HG02642 (cell line): ENCODE data around the gene RREB1.
"Not testable (repeated sequence)": the region's sequence is repeated elsewhere in the genome, so short reads cannot be mapped to it uniquely, and the experiment has no call there.

Experiments
- ATAC-seq: cut with Tn5 transposase; IDR thresholded peaks from one replicate; pipeline ENCODE4 v1.9.1; 2021; ENCODE audit warnings: mild to moderate bottlenecking; ENCODE audit not compliant: unreplicated experiment, poor library complexity

RREB1 gene

DNA sequence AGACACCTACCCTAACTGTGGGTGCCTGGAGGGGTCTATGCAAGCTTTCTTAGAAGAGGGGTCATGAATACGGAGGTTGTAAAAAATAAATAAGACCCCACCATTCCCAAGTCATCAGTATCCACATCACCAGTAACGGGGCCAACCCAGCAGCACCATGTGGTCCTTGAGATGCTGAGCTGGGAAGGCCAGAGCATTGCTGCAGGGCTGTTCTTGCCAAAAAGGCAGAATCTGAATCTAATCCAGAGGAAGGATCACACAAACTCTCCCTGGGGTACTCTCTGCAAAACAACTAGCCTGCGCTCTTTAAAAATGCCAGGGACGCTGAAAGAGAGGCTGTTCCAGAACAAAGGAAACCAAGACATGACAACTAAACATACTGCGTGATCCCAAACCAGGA, 162.1 kb downstream of the RREB1 start:
- no peak for ATAC-seq

DNA sequence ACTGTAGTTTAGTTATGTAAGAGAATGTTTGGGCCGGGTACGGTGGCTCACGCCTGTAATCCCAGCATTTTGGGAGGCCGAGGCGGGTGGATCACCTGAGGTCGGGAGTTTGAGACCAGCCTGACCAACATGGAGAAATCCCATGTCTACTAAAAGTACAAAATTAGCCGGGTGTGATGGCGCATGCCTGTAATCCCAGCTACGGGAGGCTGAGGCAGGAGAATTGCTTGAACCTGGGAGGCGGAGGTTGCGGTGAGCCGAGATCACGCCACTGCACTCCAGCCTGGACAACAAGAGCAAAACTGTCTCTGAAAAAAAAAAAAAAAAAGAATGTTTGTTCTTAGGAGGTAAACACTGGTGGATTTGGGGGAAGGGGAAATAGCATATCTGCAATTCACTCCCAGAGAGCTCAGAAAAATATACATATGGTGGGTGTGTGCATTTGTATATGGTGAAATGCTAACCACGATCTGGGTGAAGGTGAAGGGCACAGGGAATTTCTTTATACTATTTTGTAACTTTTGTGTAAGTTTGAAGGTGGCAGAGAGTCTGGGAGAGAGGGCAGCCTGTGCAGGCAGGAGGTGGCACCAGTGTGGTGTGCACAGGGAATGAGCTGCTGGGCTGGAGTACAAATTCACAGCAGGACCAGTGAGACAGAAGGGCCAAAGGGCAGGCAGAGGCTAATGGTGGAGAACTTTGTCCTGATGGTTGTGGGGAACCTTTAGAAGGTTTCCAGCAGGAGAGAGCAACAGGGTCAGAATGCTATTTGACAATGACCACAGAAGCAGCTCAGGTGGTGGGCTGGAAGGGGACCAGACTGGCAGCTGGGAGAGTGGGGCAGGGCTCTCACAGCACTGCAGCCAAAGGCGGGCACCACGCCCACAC, 162.8 kb downstream of the RREB1 start:
- no peak for ATAC-seq

DNA sequence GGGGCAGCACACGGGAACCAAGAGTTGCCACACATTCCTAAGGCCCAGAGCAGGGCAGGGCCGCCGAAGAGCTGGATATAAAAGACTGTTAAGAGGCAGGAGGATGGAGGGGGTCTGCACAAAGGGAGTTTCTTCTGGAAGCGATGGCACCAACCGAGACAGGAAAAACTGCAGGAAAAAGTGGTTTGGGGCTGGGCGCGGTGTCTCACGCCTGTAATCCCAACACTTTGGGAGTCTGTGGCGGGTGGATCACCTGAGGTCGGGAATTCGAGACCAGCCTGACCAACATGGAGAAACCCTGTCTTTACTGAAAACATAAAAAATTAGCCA, 163.4 kb downstream of the RREB1 start:
- no peak for ATAC-seq

DNA sequence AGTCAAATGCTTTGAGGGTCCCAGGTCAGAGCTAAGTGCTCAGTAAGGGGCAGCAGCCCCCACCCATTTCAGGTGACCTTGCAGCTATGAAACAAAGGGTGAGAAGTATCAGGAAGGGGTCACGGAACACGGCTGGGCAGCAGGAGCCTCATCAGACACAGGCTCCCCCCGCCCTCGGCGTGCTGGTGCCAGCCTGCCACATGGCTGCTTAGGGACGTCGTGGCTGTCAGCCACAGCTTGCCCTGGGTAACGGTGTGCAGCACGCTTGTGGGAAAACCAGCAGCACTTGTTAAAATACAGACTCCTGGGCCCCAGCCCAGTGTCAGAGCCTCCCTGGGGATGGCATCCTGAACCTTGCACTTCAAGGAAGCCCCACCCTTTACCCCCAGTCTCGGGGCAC, 165.9 kb downstream of the RREB1 start:
- ATAC-seq, result no peak

DNA sequence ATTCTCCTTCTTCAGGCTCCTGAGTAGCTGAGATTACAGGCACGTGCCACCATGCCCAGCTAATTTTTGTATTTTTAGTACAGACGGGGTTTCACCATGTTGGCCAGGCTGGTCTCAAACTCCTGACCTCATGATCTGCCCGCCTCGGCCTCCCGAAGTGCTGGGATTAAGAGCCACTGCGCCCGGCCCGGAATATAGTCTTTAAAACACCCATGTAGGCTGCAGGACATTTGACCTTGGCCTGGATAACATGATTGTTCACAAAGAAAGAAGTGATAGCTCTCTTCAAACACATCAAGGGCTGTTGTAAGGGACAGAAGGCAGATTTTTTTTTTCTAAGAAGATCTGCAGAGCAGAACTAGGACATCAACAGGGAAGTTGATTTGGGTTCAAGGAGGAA, 166.8 kb downstream of the RREB1 start:
- not testable (repeated sequence) for ATAC-seq

DNA sequence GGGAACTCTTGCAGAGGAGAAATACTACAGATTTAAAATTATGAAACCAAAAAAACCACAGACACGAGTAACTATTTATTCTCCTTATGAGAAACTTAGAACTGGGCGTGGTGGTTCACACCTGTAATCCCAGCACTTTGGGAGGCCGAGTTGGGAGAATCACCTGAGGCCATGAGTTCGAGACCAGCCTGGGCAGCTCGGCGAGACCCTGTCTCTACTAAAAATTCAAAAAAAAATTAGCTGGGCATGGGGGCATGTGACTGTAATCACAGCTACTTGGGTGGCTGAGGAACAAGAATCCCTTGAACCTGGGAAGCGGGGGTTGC, 168.4 kb downstream of the RREB1 start:
- ATAC-seq, result no peak

DNA sequence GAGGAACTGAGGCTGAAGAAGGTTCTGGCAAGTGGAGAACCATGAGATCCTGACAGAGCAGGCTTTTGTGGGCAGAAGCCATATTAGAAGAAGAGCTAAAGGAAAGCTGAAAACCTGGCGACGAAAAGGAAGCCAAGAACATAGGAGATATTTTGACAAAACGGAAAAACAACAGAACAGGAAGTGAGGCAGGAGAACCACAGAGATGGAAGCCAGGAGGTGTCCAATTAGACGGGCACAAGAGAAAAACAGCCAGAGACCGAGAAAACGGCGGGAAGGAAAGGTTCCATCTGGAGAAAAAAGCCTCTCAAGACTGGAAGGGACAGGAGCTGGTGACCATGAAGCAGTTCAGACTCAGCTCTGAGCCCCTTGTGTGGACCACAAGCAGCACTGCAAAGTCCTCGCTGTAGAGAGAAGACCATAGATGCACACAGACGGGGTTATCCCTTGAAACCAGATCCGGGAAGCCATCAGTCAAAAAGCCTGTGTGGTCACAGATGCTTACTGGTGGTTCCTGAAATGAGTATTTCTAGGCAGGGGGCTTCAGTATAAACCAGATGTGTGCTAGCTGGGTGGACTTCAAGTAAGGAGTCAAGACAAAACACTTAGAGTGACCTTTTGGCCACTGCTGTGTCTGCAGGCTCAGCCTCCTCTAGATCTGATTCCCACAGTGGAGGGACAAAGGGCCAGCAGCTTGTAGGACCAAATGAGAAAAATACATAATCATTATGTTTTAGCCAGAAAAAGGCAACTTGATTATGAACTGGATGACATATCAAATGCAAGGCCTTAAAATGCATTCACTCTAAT, 174.5 kb downstream of the RREB1 start:
- no peak for ATAC-seq

DNA sequence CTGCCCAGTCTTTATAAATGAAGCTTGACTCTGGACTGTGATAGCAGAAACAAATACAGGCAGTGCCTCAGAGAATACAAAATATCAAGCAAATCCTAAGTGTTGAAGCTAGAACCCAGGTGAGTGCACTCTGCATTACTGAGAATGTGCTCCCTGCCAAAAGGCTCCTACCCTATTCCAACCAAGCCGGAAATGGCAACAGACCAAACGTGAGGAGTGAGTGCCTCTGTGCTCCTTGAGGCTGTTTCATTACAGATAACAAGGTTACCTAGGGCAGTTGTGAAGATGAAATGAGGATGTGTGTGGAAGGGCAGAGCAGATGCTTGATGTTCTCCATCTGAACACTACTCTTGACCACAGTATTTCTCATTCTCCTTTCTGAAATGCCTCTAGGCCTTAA, 175.9 kb downstream of the RREB1 start:
- ATAC-seq, result no peak

DNA sequence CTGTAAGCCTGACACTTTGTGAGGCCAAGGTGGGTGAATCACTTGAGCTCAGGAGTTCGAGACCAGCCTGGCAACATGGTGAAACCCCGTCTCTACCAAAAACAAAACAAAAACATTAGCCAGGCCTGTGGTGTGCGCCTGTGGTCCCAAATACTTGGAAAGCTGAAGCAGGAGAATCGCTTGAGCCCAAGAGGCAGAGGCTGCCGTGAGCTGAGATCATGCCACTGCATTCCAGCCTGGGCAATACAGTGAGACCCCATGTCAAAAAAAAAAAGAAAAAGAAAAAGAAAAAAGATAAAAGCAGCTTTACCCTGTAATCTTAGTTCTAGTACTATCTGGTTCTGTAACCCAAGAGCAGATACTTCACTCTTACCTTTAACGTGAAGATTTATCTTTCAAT, 177.7 kb downstream of the RREB1 start:
- ATAC-seq, result no peak

DNA sequence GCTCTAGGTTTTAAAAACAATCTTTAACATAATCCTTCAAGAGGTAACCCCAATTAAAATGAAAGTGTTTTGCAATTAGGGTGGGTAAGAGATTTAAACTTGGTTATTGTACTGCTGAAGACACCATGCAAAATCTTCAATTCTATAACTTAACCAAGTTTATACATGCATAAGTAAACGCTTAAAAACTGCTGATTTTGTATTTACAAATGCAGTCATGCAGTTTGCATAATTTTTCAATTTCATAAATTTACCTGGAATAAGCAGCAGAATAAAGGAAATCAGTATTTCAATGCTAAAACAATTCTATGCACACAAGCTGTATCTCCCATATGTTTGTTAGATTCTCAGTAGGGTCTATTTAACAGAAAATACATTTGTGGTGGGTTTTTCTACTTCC, 182.3 kb downstream of the RREB1 start:
- no peak for ATAC-seq

DNA sequence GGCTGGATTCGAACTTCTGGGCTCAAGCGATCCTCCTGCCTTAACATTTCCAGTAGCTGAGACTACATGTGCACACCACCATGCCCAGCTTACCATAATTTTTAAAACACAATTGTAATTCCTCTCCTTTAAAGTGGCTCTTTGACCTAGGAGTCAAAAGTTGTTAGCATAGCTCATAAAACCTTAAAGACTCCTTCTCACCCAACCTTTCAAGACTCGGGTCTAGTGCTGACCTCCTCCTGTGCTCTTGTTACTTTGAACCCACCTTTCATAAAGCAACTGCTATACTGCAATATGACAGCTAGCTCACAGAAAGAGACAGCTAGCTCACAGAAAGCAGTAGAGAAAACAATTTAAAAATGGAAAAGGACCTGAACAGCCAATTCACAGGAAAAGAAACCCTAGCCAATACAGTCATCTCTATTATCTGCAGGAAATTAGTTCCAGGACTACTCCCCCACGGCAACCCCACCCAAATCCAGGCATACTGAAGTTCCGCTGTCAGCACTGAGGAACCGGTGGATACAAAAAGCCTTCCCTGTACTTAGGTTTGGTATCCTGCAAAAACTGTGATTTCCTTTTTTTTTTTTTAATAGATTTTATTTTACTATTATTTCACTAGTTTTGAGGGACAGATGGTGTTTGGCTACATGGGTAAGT, 185.0 kb downstream of the RREB1 start:
- no peak for ATAC-seq

DNA sequence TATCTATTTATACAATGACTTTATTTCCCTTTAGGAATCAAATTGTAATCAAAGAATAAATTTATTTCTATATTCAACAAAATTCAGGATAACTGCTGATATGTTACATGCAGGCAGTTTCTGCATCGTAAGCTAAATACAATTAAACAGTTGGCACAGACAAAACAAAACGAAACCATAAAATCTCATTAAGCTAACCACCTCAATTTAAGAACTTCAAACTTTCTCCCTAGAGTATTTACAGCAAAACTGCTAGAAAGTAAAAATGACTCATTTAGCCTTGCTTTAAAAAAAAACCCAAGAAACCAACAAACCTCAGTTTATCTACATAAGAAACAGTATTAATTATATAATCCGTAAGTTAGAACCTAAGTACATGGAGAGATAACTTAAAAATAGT, 188.2 kb downstream of the RREB1 start:
- no peak for ATAC-seq

DNA sequence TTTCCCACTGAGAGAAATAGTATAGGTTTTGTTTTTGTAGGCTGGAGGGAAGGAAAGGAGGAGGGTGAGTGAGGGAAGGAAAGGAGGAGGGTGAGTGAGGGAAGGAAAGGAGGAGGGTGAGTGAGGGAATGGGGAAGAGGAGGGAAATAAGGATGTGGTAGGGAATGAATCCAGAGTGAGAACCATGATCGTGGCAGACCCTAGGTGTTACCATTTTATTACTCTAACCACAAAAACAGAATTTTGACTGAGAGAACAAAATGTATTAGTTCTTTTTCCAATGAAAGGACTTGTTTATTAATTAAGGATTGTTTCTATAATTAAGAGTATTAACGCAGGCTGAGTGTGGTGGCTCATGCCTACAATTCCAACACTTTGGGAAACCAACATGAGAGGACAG, 188.8 kb downstream of the RREB1 start:
- no peak for ATAC-seq

DNA sequence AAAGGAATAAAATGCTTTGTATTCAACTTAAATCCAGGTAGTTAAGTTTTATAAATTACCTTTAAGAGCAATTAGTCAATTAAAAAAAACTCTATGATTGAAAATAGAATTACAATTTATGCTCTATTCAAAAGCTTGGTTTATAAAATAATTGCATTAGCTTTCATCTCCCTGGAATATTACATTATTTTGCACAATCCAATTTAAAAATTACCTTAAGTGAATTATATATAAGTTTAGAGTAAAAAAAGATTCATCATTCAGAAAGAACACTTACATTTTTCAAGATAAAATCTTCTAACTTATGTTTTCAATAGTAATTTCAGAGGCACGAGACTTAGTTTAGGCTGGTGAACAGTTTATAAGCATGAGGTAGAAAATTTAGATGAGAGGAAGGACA, 190.4 kb downstream of the RREB1 start:
- no peak for ATAC-seq

DNA sequence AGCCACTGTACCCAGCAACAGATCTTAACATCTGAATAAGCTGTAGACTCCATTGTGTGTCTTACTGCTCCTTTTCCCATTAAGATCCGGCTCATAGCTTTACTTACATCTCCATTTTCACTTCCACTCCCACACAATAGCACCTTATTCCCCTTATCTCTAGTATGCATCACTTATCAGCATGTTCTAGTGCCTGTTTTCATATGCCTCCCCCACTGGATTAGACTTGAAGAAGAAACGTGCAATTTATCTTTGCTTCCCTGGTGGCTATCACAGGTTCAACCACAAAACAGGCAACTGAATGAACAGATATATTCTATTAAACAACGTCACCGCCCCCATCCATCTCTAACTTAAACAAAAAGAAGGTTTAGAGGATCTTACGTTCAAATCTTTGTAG, 193.2 kb downstream of the RREB1 start:
- ATAC-seq, result no peak
